GM19351 (cell line): ENCODE measurements around the gene CASKIN2.
"Not testable (repeated sequence)": the region's sequence is repeated elsewhere in the genome, so short reads cannot be mapped to it uniquely, and the experiment has no call there.

Experiments used
- ATAC-seq: cut with Tn5 transposase; IDR thresholded peaks from one replicate; pipeline ENCODE4 v1.9.1; 2021; ENCODE audit warnings: mild to moderate bottlenecking, moderate library complexity; ENCODE audit not compliant: unreplicated experiment

Gene CASKIN2

DNA sequence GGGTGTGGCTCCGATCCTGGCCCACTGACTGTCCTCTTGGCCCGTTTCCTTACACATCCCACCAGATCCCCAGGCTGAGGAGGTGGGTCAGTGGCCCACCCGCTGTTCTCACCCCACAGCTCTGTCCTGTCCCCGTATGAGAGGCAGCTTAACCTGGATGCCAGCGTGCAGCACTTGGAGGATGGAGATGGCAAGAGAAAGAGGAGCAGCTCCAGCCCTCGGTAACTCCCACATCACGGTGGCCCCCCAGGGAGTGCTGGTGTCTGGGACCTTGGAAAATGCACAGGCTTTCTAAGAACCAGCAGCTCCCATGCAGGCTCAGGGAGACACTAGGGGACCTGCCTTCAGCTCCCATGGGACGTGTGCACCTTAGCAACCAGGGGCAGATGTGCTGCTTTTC, 6.0 kb upstream of the CASKIN2 start:
- no peak for ATAC-seq

- not testable (repeated sequence) for ATAC-seq
Observed at GRCh38 chr17:75520413-75520812, 5.1 kb upstream of the CASKIN2 start.

GRCh38 chr17:75518983-75519537, 3.7 kb upstream of the CASKIN2 start:
- no peak for ATAC-seq

DNA sequence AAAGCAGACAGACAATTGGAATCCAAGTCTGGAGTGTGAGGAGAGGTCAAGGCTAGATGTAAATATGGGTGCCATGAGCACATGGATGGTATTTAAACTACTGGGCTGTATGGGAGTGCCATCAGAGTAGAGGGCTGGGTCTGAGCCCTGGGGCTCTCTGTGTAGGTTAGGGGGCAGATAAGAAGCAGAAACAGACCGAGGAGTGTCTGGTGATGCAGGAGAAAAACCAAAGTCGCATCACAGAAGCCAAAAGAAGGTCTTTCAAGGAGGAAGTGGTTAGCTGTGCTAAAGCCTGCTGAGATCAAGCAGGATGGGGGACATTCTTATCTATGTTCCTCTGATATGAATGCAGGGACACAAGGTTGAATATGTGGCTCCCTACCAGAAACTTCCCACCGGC, 2.9 kb upstream of the CASKIN2 start:
- no peak for ATAC-seq

DNA sequence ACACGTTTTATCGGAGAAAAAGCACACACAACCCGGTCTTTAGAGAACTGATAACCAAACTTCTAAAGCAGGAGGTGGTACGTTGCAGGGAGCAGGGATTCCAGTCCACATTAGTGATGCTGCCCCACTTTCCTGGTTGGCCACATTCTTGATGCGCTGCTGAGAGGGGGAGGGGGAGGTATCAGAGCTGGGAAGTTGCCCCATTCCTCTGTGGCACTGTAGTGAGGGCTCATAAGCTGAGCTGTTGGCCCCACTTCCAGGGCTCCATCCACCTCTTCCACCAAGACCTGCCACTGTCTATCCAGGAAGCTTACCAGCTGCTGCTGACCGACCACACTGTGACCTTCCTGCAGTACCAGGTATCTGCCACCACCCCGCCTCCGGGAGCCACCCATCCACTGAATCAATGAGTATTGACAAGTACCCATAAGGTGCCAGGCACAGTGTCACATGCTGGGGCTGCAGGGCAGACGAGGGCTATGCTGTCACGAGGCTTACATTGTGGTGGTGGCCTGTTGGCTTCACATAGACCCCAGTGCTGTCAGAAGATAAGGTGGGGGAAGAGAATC, 2.0 kb upstream of the CASKIN2 start:
- no peak for ATAC-seq

DNA sequence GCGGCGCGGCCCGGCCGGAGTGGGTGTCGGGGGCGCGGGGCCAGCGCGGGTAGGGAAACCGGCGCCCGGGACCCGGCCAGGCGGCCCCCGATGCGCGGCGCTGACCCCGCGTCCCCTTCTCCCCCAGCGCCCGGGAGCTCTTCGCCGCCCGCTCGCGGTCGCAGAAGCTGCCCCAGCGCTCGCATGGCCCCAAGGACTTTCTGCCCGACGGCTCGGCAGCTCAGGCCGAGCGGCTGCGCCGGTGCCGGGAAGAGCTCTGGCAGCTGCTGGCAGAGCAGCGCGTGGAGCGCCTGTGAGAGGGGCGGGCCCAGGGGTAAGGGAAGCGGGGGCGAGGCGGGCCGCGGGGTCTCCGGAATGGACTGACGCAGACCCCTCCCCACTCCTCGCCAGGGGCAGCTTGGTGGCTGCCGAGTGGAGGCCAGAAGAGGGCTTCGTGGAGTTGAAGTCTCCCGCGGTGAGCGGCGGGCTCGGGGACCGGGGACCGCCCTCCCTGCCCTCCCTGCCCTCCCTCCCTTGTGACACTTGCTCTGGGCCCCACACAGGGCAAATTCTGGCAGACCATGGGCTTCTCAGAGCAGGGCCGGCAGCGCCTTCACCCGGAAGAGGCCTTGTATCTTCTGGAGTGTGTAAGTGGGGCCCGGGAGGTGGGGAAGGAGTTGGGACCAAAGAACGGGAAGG, 1.4 kb upstream of the CASKIN2 start:
- ATAC-seq, result peak; percentile 19

DNA sequence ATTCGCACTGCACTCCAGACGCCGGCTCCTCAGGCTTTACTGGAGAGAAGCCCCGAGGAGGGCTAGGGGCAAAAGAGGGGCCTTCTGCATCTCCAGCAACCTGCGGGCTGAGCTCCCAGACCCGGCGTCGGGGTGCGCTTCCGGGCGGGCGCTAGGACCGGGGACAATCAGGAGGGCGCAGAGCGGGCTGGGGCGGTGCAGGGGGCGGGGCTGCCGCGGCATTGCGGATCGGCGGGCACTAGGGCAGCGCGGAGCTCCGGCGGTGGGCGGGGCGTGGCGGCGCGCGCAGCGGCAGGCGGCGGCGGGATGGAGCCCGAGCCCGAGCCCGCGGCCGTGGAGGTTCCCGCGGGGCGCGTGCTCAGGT, 900 bp upstream of the CASKIN2 start, which contains the start of gene TSEN54:
Gene TSEN54, plus strand, starts transcription at position 274 of the 364 bp plus-strand sequence. Its CDS starts 33 bp downstream, at position 307.
- ATAC-seq, result peak; percentile 74

GRCh38 chr17:75514919-75515495, 330 bp downstream of the CASKIN2 start:
- no peak for ATAC-seq

- ATAC-seq, result no peak
Observed at GRCh38 chr17:75514299-75514918, 928 bp downstream of the CASKIN2 start.

DNA sequence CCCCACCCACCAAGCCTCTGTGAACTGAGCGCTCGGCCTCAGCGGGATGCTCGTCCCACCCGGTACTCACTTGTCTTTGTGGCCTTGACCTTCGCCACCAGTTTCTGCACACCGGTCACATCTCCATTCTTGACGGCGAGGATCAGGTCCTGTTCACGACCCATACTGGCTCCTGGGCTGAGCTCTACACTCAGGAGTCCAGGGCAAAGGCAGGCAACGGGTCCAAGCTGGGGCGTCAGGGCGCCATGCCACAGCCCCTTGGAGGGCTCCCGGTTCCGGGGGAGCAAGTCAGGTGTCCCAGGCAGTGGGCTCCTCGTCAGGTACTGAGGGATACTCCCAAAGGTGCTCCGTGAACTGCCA, 1.7 kb downstream of the CASKIN2 start:
- no peak for ATAC-seq

GRCh38 chr17:75512926-75513640, 2.3 kb downstream of the CASKIN2 start:
- no peak for ATAC-seq

- ATAC-seq, result no peak
Observed at GRCh38 chr17:75511610-75512575, 3.4 kb downstream of the CASKIN2 start.

GRCh38 chr17:75511270-75511609, 4.1 kb downstream of the CASKIN2 start:
- ATAC-seq, result no peak

DNA sequence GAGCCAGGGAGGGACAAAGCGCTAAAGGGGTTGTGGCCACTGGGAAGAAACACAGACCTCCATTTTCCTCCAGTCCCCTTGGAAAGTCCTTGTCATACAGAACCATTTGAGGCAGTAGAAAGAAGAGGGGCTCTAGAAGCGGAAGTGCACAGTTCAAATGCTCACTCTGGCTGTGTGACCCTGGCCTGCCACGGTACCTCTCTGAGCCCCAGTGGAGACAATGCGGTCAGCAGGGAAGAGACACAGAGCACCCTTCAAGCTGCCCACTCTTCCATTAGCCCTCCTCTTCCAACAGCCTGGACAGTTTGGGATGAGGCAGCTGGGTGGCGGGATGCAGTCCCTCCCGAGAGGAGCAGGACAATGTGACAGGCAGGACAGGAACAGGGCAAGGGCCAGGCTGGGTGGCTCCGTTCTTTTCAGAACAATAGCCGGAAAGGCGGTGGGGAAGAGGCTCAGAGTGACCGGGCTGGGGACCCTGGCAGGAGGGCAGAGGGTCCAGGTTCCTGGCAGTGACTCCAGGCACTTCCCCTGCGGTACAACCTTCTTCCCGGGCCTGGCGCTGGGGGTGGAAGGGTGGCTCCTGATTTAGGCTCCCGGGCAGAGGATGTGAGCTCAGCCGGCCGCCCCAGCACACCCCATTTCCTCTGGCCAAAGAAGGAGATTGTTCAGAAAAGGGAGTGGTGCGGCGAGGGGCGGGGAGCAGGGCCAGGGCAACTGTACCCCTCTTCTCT, 5.6 kb downstream of the CASKIN2 start:
- no peak for ATAC-seq

- no peak for ATAC-seq
Observed at GRCh38 chr17:75508931-75509361, 6.4 kb downstream of the CASKIN2 start.

DNA sequence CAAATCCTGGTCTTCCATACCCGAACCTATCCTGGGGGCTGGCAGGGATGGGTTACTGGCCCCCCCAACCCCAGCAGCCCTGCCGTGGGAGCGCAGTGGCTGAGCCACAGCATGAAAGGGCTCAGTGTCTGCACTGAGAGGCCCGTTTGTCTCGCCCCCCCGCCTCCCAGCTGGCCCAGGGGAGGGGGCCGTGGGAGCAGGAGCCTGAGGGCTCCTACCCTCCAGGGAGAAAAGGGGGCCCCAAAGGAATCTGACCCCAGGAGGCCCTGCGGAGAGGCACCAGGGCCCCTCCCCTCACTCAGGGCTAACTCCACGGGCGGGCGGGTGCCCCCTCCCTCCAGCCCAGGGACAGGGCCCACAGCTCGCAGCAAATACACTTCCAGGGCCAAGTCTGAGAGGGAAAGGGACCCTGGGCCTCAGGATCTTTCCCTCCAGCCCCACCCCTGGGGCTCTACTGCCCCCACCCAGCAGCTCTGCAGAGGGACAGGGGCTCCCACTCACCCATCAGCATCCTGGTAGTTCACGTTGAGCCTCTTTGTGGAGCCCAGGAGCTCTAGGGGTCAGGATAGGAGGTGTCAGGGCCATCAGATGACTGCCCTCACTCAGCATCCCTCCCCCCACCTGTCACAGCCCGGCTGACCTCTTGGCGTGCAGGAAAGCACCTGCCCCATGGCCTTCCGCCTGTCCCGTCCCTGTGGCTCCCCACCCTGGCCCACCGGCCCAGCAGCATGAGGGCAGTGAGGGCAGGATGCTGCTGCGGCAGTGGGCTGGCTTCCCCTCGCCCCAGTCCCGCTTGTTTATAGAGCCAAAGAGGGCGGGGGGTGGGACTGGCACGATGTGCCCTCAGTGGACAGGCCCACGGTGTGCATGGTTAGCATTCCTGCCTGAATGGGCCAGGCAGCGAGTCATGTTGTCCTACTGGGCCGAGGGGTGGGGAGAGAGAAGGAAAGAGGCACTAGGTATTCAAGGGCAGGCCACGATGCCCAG, 7.3 kb downstream of the CASKIN2 start:
- ATAC-seq, result no peak

DNA sequence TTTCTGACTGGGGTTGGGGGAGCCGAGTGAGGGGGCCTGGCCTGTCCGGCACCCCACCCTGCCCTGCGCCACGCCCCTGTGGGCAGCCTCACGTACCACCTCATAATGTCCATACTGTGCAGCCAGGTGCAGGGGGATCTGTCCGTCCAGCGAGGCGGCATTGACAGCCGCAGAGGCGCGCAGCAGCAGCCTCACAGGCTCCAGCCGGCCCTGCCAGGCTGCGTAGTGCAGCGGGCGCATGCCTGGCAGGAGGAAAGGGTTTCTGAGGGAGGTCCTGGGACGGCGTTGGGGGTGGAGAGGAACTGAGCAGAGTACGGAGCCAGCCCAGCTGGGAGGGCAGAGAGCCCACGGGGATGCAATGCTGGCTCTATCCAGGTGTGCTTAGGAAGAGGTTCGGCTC, 8.4 kb downstream of the CASKIN2 start:
- ATAC-seq, result no peak

DNA sequence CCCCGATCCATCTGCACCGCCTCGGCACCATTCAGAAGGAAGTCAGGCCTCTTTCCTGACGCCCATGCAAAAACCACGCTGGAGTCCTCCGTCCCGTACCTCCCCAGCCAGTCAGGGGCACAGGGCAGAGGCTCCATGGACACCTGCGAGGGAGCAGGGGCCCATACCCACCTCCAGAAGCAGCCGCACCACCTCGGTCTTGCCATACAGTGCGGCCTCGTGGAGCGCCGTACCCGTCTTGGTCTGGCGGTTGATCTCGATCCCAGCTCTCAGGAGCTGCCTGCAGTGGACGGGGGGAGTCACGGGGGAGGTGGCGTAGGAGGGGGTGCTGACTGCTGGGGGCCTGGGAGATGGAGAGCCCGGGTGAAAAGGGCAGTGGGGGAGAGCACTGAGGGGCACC, 9.2 kb downstream of the CASKIN2 start:
- no peak for ATAC-seq
